Right hindlimb (tissue), 1 donor: ENCODE results near the gene TMPRSS7.

Experiments
- DNase-seq: peaks from one replicate; pipeline ENCODE4 v3.0.0-alpha.2; 2018

TMPRSS7 gene

GRCh38 chr3:112034436-112034835 is at the start of gene TMPRSS7:
Gene TMPRSS7 (plus strand): TSS chr3:112034736. CDS start chr3:112034846, 110 bp downstream.
- DNase-seq = no peak

- no peak for DNase-seq
Measured at GRCh38 chr3:111986800-111987199, 47.7 kb upstream of the TMPRSS7 start.

- DNase-seq = no peak
Measured at GRCh38 chr3:111989061-111989678, 45.4 kb upstream of the TMPRSS7 start.

- no peak for DNase-seq
Measured at GRCh38 chr3:111993038-111993437, 41.5 kb upstream of the TMPRSS7 start.

- DNase-seq = peak; percentile 69
Measured at GRCh38 chr3:111998636-111999483, 35.7 kb upstream of the TMPRSS7 start, which contains the start of gene TAGLN3. Gene TAGLN3 (plus strand): TSS chr3:111998922. CDS start chr3:111999423, 501 bp downstream.

- no peak for DNase-seq
Measured at GRCh38 chr3:111999484-112000324, 34.8 kb upstream of the TMPRSS7 start.

- DNase-seq = no peak
Measured at GRCh38 chr3:112000367-112000771, 34.2 kb upstream of the TMPRSS7 start.

- DNase-seq = no peak
Measured at GRCh38 chr3:112000966-112001365, 33.6 kb upstream of the TMPRSS7 start.

GRCh38 chr3:112001526-112001925 is 33.0 kb upstream of the TMPRSS7 start:
- no peak for DNase-seq

GRCh38 chr3:112002096-112002971 is 32.2 kb upstream of the TMPRSS7 start:
- no peak for DNase-seq

- no peak for DNase-seq
Measured at GRCh38 chr3:112003321-112004080, 31.0 kb upstream of the TMPRSS7 start.

- no peak for DNase-seq
Measured at GRCh38 chr3:112004187-112004586, 30.3 kb upstream of the TMPRSS7 start.

- DNase-seq = no peak
Measured at GRCh38 chr3:112004669-112005068, 29.9 kb upstream of the TMPRSS7 start.

GRCh38 chr3:112005091-112005672 is 29.4 kb upstream of the TMPRSS7 start:
- no peak for DNase-seq

- DNase-seq = no peak
Measured at GRCh38 chr3:112007633-112008032, 26.9 kb upstream of the TMPRSS7 start.

- DNase-seq = no peak
Measured at GRCh38 chr3:112009670-112010069, 24.9 kb upstream of the TMPRSS7 start.

GRCh38 chr3:112010636-112011035 is 23.9 kb upstream of the TMPRSS7 start:
- peak; percentile 29 for DNase-seq

- no peak for DNase-seq
Measured at GRCh38 chr3:112011376-112011940, 23.1 kb upstream of the TMPRSS7 start.

- DNase-seq = no peak
Measured at GRCh38 chr3:112012205-112012992, 22.1 kb upstream of the TMPRSS7 start.
